ENCODE measurements around the gene LIMK2.
"Not testable (repeated sequence)": the region's sequence is repeated elsewhere in the genome, so short reads cannot be mapped to it uniquely, and the experiment has no call there.

Gene LIMK2

GRCh38 chr22:31211482-31211861, 626 bp upstream of the LIMK2 start:
- no peak for DNase-seq (ENCODE audit: low spot score)

GRCh38 chr22:31212783-31213629, 908 bp downstream of the LIMK2 start:
- DNase-seq (ENCODE audit: low spot score): no peak

GRCh38 chr22:31215018-31215535, 3.0 kb downstream of the LIMK2 start:
- no peak for DNase-seq (ENCODE audit: low spot score)

GRCh38 chr22:31218565-31219262, 6.6 kb downstream of the LIMK2 start:
- DNase-seq (ENCODE audit: low spot score): no peak

- no peak for DNase-seq (ENCODE audit: low spot score)
Measured at GRCh38 chr22:31221084-31221483, 9.0 kb downstream of the LIMK2 start.

GRCh38 chr22:31222736-31223135, 10.6 kb downstream of the LIMK2 start:
- DNase-seq (ENCODE audit: low spot score): peak; percentile 51

GRCh38 chr22:31223786-31224191, 11.7 kb downstream of the LIMK2 start:
- no peak for DNase-seq (ENCODE audit: low spot score)

GRCh38 chr22:31224691-31225090, 12.6 kb downstream of the LIMK2 start:
- DNase-seq (ENCODE audit: low spot score): not testable (repeated sequence)

- DNase-seq (ENCODE audit: low spot score): no peak
Measured at GRCh38 chr22:31227186-31227585, 15.1 kb downstream of the LIMK2 start.

- peak; percentile 60 for DNase-seq (ENCODE audit: low spot score)
Measured at GRCh38 chr22:31229402-31230079, 17.4 kb downstream of the LIMK2 start.

GRCh38 chr22:31230155-31230870, 18.2 kb downstream of the LIMK2 start:
- DNase-seq (ENCODE audit: low spot score): no peak

GRCh38 chr22:31230871-31231621, 18.9 kb downstream of the LIMK2 start:
- peak; percentile 75 for DNase-seq (ENCODE audit: low spot score)

GRCh38 chr22:31233001-31233400, 20.9 kb downstream of the LIMK2 start:
- DNase-seq (ENCODE audit: low spot score): no peak

GRCh38 chr22:31235081-31235480, 23.0 kb downstream of the LIMK2 start:
- DNase-seq (ENCODE audit: low spot score): no peak

GRCh38 chr22:31236044-31236443, 23.9 kb downstream of the LIMK2 start:
- DNase-seq (ENCODE audit: low spot score): not testable (repeated sequence)

- DNase-seq (ENCODE audit: low spot score): no peak
Measured at GRCh38 chr22:31238057-31238456, 26.0 kb downstream of the LIMK2 start.

- no peak for DNase-seq (ENCODE audit: low spot score)
Measured at GRCh38 chr22:31239771-31240370, 27.8 kb downstream of the LIMK2 start.

GRCh38 chr22:31241200-31241599, 29.1 kb downstream of the LIMK2 start:
- no peak for DNase-seq (ENCODE audit: low spot score)

- no peak for DNase-seq (ENCODE audit: low spot score)
Measured at GRCh38 chr22:31241936-31242335, 29.8 kb downstream of the LIMK2 start.

GRCh38 chr22:31243339-31244045, 31.4 kb downstream of the LIMK2 start:
- DNase-seq (ENCODE audit: low spot score): no peak

Data from hematopoietic multipotent progenitor cell treated with erythropoietin and hydrocortisone succinate and interleukin-3 and kit ligand, for 15 days (in vitro differentiated cells).